Measurements from ENCODE around the gene SRP68.
"Not testable (repeated sequence)": the region's sequence is repeated elsewhere in the genome, so short reads cannot be mapped to it uniquely, and the experiment has no call there.

SRP68 gene

GRCh38 chr17:76079535-76079955, 7.2 kb upstream of the SRP68 start:
- no peak overlapping the region for H3K4me3 ChIP-seq (ENCODE audit: low read length, poor library complexity, severe bottlenecking)
- no peak overlapping the region for H3K4me2 ChIP-seq (ENCODE audit: low read depth, low read length, poor library complexity, severe bottlenecking)

GRCh38 chr17:76078860-76079534, 6.7 kb upstream of the SRP68 start, which contains the start of gene ZACN:
ZACN (plus strand) TSS chr17:76079182; CDS start chr17:76079265, 83 bp downstream.
- H3K9ac ChIP-seq (ENCODE audit: low read depth, low read length, poor library complexity, severe bottlenecking) = no peak within 1 kb of the TSS
- H3K36me3 ChIP-seq (ENCODE audit: insufficient read depth, low read length) = peaks cover 15% of the 10 kb centered on the region; the same call in 1 of the 2 replicates
- TF ChIP-seq EZH2phosphoT487 (IDR thresholded peaks at IDR 0.05; ENCODE audit: borderline replicate concordance) (no peak), CTCF (conservative IDR thresholded peaks at IDR 0.05; ENCODE audit: low read length) (no peak)
- no peak within 1 kb of the TSS for H2AFZ ChIP-seq (ENCODE audit: low read length)
- H3K27me3 ChIP-seq (ENCODE audit: insufficient read depth, low read length, poor library complexity, severe bottlenecking) = no peaks in the 10 kb centered on the region
- no peak within 1 kb of the TSS for H3K4me3 ChIP-seq (ENCODE audit: low read length, poor library complexity, severe bottlenecking)
- no peaks in the 10 kb centered on the region for H3K4me1 ChIP-seq (ENCODE audit: insufficient read depth, low read length, poor library complexity, severe bottlenecking)
- no peak within 1 kb of the TSS for H3K4me2 ChIP-seq (ENCODE audit: low read depth, low read length, poor library complexity, severe bottlenecking)
- H3K9me2 ChIP-seq (replicated peaks; ENCODE audit: low read depth, low read length) = no peaks in the 10 kb centered on the region
- no peaks in the 10 kb centered on the region for H3K79me2 ChIP-seq (ENCODE audit: insufficient read depth, low read length)
- H3F3A ChIP-seq (ENCODE audit: low read depth) = no peaks in the 10 kb centered on the region
- H4K20me1 ChIP-seq (ENCODE audit: insufficient read depth, low read length, poor library complexity, severe bottlenecking) = no peaks in the 10 kb centered on the region
- no peaks in the 10 kb centered on the region for H3K9me3 ChIP-seq (ENCODE audit: insufficient read depth, low read depth, low read length)

More at GRCh38 chr17:76079535-76079955, 7.2 kb upstream of the SRP68 start:
- H3F3A ChIP-seq (ENCODE audit: low read depth) = no peaks in the 10 kb centered on the region
- H3K79me2 ChIP-seq (ENCODE audit: insufficient read depth, low read length) = no peaks in the 10 kb centered on the region
- no peak overlapping the region for H3K9ac ChIP-seq (ENCODE audit: low read depth, low read length, poor library complexity, severe bottlenecking)
- H2AFZ ChIP-seq (ENCODE audit: low read length) = no peak overlapping the region
- no peaks in the 10 kb centered on the region for H3K4me1 ChIP-seq (ENCODE audit: insufficient read depth, low read length, poor library complexity, severe bottlenecking)
- H3K36me3 ChIP-seq (ENCODE audit: insufficient read depth, low read length) = peaks cover 21% of the 10 kb centered on the region; the same call in 1 of the 2 replicates
- no peaks in the 10 kb centered on the region for H3K9me2 ChIP-seq (replicated peaks; ENCODE audit: low read depth, low read length)
- H4K20me1 ChIP-seq (ENCODE audit: insufficient read depth, low read length, poor library complexity, severe bottlenecking) = no peaks in the 10 kb centered on the region
- no peak for TF ChIP-seq CTCF (conservative IDR thresholded peaks at IDR 0.05; ENCODE audit: low read length)
- TF ChIP-seq EZH2phosphoT487 (IDR thresholded peaks at IDR 0.05; ENCODE audit: borderline replicate concordance) = no peak
- no peaks in the 10 kb centered on the region for H3K9me3 ChIP-seq (ENCODE audit: insufficient read depth, low read depth, low read length)
- no peaks in the 10 kb centered on the region for H3K27me3 ChIP-seq (ENCODE audit: insufficient read depth, low read length, poor library complexity, severe bottlenecking)

GRCh38 chr17:76078370-76078769, 6.1 kb upstream of the SRP68 start:
- H3K4me3 ChIP-seq (ENCODE audit: low read length, poor library complexity, severe bottlenecking); H3K9me2 ChIP-seq (replicated peaks; ENCODE audit: low read depth, low read length); H3K9ac ChIP-seq (ENCODE audit: low read depth, low read length, poor library complexity, severe bottlenecking); H3F3A ChIP-seq (ENCODE audit: low read depth); H3K9me3 ChIP-seq (ENCODE audit: insufficient read depth, low read depth, low read length); H3K79me2 ChIP-seq (ENCODE audit: insufficient read depth, low read length); H4K20me1 ChIP-seq (ENCODE audit: insufficient read depth, low read length, poor library complexity, severe bottlenecking); H3K27me3 ChIP-seq (ENCODE audit: insufficient read depth, low read length, poor library complexity, severe bottlenecking); H3K4me2 ChIP-seq (ENCODE audit: low read depth, low read length, poor library complexity, severe bottlenecking); H3K36me3 ChIP-seq (ENCODE audit: insufficient read depth, low read length); H2AFZ ChIP-seq (ENCODE audit: low read length); H3K4me1 ChIP-seq (ENCODE audit: insufficient read depth, low read length, poor library complexity, severe bottlenecking): not testable (repeated sequence)
